ENCODE measurements around the gene RINL. TPM values are rescaled to one million over a fixed set of nuclear protein-coding genes. Genes with fewer than 3 reads are reported as not detected.

Gene RINL
- total RNA-seq, 1 donor from 2014 or later, result 21.6 TPM

DNA sequence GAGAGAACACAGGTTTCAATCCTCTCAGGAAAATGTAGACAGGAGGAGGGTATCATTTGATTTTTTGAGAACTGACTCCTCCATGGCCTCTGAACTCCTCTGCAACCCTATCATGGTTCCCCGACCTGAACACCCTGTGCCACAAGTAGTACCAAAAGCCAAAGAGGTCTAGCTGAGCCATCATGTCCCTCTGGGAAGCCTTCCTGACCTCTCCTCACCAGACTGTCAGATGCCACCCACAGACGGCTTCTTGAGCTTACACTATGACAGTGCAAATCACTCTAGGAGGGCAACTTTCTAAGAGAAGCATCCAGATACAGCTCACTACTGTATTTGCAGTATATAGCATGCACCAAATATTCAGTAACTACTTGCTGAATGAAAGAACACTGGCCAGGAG is 32.0 kb downstream of the RINL start:
- TF ChIP-seq, protein P1, sequence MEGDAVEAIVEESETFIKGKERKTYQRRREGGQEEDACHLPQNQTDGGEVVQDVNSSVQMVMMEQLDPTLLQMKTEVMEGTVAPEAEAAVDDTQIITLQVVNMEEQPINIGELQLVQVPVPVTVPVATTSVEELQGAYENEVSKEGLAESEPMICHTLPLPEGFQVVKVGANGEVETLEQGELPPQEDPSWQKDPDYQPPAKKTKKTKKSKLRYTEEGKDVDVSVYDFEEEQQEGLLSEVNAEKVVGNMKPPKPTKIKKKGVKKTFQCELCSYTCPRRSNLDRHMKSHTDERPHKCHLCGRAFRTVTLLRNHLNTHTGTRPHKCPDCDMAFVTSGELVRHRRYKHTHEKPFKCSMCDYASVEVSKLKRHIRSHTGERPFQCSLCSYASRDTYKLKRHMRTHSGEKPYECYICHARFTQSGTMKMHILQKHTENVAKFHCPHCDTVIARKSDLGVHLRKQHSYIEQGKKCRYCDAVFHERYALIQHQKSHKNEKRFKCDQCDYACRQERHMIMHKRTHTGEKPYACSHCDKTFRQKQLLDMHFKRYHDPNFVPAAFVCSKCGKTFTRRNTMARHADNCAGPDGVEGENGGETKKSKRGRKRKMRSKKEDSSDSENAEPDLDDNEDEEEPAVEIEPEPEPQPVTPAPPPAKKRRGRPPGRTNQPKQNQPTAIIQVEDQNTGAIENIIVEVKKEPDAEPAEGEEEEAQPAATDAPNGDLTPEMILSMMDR (IDR thresholded peaks at IDR 0.05; ENCODE audit: insufficient read depth, low read length, poor library complexity, severe bottlenecking), result no peak
- H3K27me3 ChIP-seq (ENCODE audit: control insufficient read depth, insufficient read depth, low read length), result no peaks in the 10 kb centered on the region
- H3K4me3 ChIP-seq (ENCODE audit: low read depth, low read length), result no peak overlapping the region
- H3K36me3 ChIP-seq (ENCODE audit: control insufficient read depth, insufficient read depth, low read length), result peaks cover 7% of the 10 kb centered on the region
- DNase-seq (ENCODE audit: low read depth), result no peak

DNA sequence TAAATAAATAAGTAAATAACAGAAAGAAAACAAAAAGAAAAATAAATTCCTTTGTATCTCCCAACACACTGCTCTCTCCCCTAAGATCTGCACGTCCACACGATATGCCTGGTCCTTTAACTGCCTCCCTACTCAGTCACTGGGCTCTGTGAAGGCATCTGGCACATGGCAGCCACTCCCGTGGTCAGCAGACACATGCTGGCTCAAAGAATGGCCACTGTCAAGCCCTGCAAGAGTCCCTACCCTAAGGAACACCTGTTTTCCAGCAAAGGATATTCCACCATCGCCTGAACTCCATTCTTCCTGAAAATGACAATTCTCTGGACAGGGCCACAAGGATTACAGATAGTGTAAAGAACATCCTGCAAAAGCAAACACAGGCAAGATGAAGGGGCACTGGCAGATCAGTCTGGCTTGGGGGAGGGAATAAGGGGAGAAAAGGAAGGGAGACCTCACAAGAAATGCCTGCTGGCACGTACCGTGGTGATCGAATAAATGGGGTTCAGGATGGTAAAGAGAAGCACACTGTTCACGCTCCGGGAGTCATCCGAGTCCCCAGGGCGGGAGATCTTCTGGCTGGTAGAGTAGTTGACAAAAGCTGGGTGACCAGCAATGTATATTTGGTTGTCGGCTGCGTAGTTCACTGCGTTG is 32.6 kb downstream of the RINL start:
- Histone ChIP-seq H3K27me3 (ENCODE audit: control insufficient read depth, insufficient read depth, low read length) (no peaks in the 10 kb centered on the region), H3K4me3 (ENCODE audit: low read depth, low read length) (no peak overlapping the region), H3K36me3 (ENCODE audit: control insufficient read depth, insufficient read depth, low read length) (peaks cover 7% of the 10 kb centered on the region)
- TF ChIP-seq, protein P1 (IDR thresholded peaks at IDR 0.05; ENCODE audit: insufficient read depth, low read length, poor library complexity, severe bottlenecking), result no peak
- no peak for DNase-seq (ENCODE audit: low read depth)

DNA sequence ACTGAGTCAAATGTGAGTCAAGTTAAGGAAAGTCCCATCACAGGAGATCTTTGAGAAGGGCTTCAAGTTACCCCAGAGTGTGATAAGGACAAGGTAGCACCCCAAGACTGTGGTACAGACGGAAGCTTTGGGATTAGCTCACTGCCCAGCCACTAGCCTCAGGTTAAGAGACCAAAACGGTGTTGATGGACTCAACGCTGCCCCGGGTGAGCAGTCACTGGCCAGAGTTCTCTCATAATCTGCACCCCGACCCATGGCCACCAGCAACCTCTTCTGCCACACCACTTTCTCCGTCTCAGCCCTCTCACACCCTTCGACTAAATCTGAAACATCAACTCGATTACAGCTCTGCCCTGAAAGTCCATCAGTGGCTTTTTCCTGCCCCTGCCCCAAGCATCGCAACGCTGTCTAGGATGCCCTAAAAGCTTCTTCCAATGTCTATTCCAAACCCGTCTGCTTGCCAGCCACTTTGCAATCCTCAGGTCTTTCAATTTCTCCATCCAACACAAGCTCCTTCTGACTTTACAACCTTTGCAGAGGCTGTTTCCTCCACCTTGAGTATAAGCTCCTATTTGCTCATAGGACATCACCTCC is 33.9 kb downstream of the RINL start:
- peaks cover 7% of the 10 kb centered on the region for H3K36me3 ChIP-seq (ENCODE audit: control insufficient read depth, insufficient read depth, low read length)
- no peak for DNase-seq (ENCODE audit: low read depth)
- TF ChIP-seq, protein P1 (IDR thresholded peaks at IDR 0.05; ENCODE audit: insufficient read depth, low read length, poor library complexity, severe bottlenecking), result no peak

DNA sequence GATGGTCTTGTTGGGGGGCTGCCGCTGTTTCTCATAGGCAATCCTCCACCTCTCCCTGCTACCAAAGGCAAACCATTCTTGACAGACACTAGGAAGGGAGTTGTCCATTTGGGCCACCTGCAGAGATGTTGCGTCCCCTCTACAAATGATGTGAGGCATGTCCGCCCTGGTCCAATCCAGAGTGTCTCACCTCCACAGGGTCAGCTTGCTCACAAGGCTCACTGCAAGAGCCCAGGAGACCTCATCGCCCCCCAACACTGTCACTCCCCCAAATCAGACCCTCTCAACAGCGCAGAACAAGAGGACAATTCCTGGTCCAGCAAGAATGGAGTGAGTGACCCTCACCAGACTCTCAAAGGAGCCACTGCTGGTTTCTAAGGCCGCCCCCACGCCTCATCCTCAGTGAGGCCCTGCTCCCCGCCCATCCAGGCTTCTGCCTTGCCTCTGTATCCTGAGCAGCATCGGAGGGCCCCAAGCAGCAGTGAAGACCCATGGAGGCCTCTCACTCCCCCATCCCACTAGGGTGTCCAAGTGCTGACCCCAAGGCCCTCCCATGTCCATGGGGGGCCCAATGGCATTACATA is 34.8 kb downstream of the RINL start:
- TF ChIP-seq, protein P1 (IDR thresholded peaks at IDR 0.05; ENCODE audit: insufficient read depth, low read length, poor library complexity, severe bottlenecking), result no peak
- no peak for DNase-seq (ENCODE audit: low read depth)
- Histone ChIP-seq H3K36me3 (ENCODE audit: control insufficient read depth, insufficient read depth, low read length) (peaks cover 7% of the 10 kb centered on the region), H3K4me3 (ENCODE audit: low read depth, low read length) (no peak overlapping the region), H3K27me3 (ENCODE audit: control insufficient read depth, insufficient read depth, low read length) (no peaks in the 10 kb centered on the region)

More for the DNA sequence above, 33.9 kb downstream of the RINL start:
- Histone ChIP-seq H3K4me3 (ENCODE audit: low read depth, low read length) (no peak overlapping the region), H3K27me3 (ENCODE audit: control insufficient read depth, insufficient read depth, low read length) (no peaks in the 10 kb centered on the region)

DNA sequence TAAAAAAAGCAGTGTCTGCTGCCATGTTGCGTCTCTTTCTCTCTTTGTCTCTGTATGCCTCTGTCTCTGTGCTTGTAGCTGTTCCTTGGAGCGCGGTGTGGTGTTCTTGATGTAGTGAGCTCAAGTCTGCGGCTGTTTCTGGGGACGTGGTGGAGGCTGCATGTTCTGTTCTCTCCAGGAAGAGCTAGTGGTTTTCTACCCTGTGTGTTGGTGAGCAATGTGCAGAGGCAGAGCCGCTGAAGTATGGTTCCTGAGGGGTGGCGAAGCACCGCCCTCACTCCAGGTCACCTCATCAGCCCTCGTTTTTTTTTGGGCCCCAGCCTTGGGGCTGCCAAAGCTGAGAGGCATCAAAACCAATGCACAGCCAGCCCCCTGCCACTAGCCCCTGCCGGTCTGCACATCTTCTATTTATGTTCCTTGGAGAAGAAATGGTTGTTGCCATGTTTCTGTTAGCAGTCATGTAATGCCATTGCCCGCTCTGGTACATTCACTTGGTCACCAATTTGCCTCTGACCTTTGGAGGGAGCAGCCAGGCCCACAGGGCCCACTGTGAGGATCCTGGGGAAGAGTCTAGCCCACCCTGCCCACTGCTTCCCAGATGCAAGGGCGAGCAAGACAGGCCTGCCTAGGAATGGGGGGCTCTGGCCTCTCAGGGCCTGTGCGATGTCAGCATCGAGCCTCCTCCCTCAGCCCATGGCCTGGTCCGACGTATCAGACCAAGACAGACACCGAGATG is 35.5 kb downstream of the RINL start:
- H3K27me3 ChIP-seq (ENCODE audit: control insufficient read depth, insufficient read depth, low read length), result no peaks in the 10 kb centered on the region
- H3K36me3 ChIP-seq (ENCODE audit: control insufficient read depth, insufficient read depth, low read length), result peaks cover 7% of the 10 kb centered on the region
- no peak for DNase-seq (ENCODE audit: low read depth)
- TF ChIP-seq, protein P1 (IDR thresholded peaks at IDR 0.05; ENCODE audit: insufficient read depth, low read length, poor library complexity, severe bottlenecking), result no peak
- H3K4me3 ChIP-seq (ENCODE audit: low read depth, low read length), result no peak overlapping the region
